K562 (cell line): ENCODE data around the gene DAAM1. TPM values are rescaled to one million over a fixed set of nuclear protein-coding genes. Genes with fewer than 3 reads are reported as not detected.
A peak's percentile ranks its signal among the peaks of the same experiment; 100 is the strongest.

Experiments used
- HMG20A ChIP-seq: fragments of 450-650 bp; formaldehyde crosslinking; conservative IDR thresholded peaks from 2 replicates; pipeline ENCODE4 v1.4.0; 2020; ENCODE audit warnings: mild to moderate bottlenecking, mixed read lengths
- JUND ChIP-seq, 2 experiments: IDR thresholded peaks; 2 replicates in 1 of 2; 3 replicates in 1 of 2; pipeline ENCODE4 v1.6.1; 2011; ENCODE audit warnings: borderline replicate concordance in 2 of 2, low read depth in 2 of 2, low read length in 2 of 2, improper control_type of control experiment in 1 of 2, missing biosample characterization in 1 of 2, missing genetic modification characterization in 1 of 2, missing genetic modification reagents in 1 of 2
- MAFG ChIP-seq: fragments of 450-650 bp; conservative IDR thresholded peaks from 2 replicates; pipeline ENCODE4 v1.6.1; 2016; ENCODE audit warnings: missing genetic modification characterization, missing compliant biosample characterization
- NFYB ChIP-seq: IDR thresholded peaks from 2 replicates; pipeline ENCODE4 v1.6.1; 2011; ENCODE audit warnings: mild to moderate bottlenecking, moderate library complexity; ENCODE audit not compliant: insufficient read length; ENCODE audit errors: extremely low read depth
- NUFIP1 ChIP-seq: fragments of 450-650 bp; IDR thresholded peaks from 2 replicates; pipeline ENCODE4 v1.6.1; 2018; ENCODE audit not compliant: partially characterized antibody
- PHB2 ChIP-seq: fragments of 450-650 bp; IDR thresholded peaks from 2 replicates; pipeline ENCODE4 v1.6.1; 2017; ENCODE audit warnings: low read depth
- POLR2G ChIP-seq: fragments of 200-400 bp; formaldehyde crosslinking; IDR thresholded peaks from 2 replicates; pipeline ENCODE4 v1.6.1; 2017; ENCODE audit warnings: low read depth, mild to moderate bottlenecking, antibody characterized with exemption, low read length, moderate library complexity
- RBM14 ChIP-seq: fragments of 200-400 bp; formaldehyde crosslinking; IDR thresholded peaks from 2 replicates; pipeline ENCODE4 v1.6.1; 2018; ENCODE audit warnings: low read depth, mild to moderate bottlenecking, low read length, moderate library complexity, borderline replicate concordance; ENCODE audit not compliant: insufficient read depth
- RBM25 ChIP-seq: fragments of 200-400 bp; formaldehyde crosslinking; IDR thresholded peaks from 2 replicates; pipeline ENCODE4 v1.6.1; 2018; ENCODE audit warnings: low read length, low read depth, moderate library complexity; ENCODE audit not compliant: severe bottlenecking
- RFX7 ChIP-seq: fragments of 250-450 bp; sonication (Bioruptor Pico); IDR thresholded peaks from 2 replicates; pipeline ENCODE4 v1.5.1; 2021; ENCODE audit warnings: mild to moderate bottlenecking
- RUNX1 ChIP-seq: sonication (generic); IDR thresholded peaks from 2 replicates; pipeline ENCODE4 v1.6.1; 2016; ENCODE audit warnings: antibody characterized with exemption, low read depth
- SFPQ ChIP-seq: fragments of 200-400 bp; formaldehyde crosslinking; IDR thresholded peaks from 2 replicates; pipeline ENCODE4 v1.6.1; 2017; ENCODE audit warnings: mild to moderate bottlenecking, low read depth, low read length, moderate library complexity
- SNRNP70 ChIP-seq: fragments of 200-400 bp; formaldehyde crosslinking; optimal IDR thresholded peaks from 2 replicates; pipeline ENCODE3; 2017; ENCODE audit warnings: low read depth, low read length
- SRF ChIP-seq, 2 experiments: fragments of 250-450, 450-650 bp in 1 of 2; sonication (Bioruptor Pico) in 1 of 2; sonication (generic) in 1 of 2; formaldehyde crosslinking; IDR thresholded peaks; 2 replicates each; pipeline versions ENCODE4 v1.5.0 to v1.5.1; 2020 to 2022; ENCODE audit warnings: mild to moderate bottlenecking in 1 of 2, missing genetic modification reagents in 1 of 2
- STAT5A ChIP-seq: IDR thresholded peaks from 2 replicates; pipeline ENCODE4 v1.6.1; 2012; ENCODE audit warnings: low read length, inconsistent platforms, borderline replicate concordance
- TARDBP ChIP-seq: fragments of 450-650 bp; IDR thresholded peaks from 2 replicates; pipeline ENCODE4 v1.6.1; 2016
- TFAM ChIP-seq: fragments of 250-450 bp; sonication (Bioruptor Pico); conservative IDR thresholded peaks from 2 replicates; pipeline ENCODE4 v1.5.0; 2021; ENCODE audit warnings: mild to moderate bottlenecking, moderate library complexity
- TRIM28 ChIP-seq: fragments of 450-650 bp; IDR thresholded peaks from 2 replicates; pipeline ENCODE4 v1.6.1; 2017
- ZFP1 ChIP-seq: fragments of 450-650 bp; formaldehyde crosslinking; IDR thresholded peaks from 2 replicates; pipeline ENCODE4 v1.4.0; 2020; ENCODE audit warnings: mild to moderate bottlenecking, mixed read lengths
- ZNF217 ChIP-seq: sonication (generic); formaldehyde crosslinking; IDR thresholded peaks from 2 replicates; pipeline ENCODE4 v1.8.0; 2022; ENCODE audit warnings: mild to moderate bottlenecking, missing genetic modification reagents
- ZNF24 ChIP-seq: fragments of 450-650 bp; IDR thresholded peaks from 2 replicates; pipeline ENCODE4 v1.6.1; 2016
- ZNF354B ChIP-seq: fragments of 250-450 bp; sonication (Bioruptor Pico); IDR thresholded peaks from 2 replicates; pipeline ENCODE4 v1.4.0; 2020
- ZNF445 ChIP-seq: fragments of 250-450 bp; sonication (Bioruptor Pico); IDR thresholded peaks from 2 replicates; pipeline ENCODE4 v1.4.0; 2020; ENCODE audit warnings: low read depth, mild to moderate bottlenecking, moderate library complexity
- ZNF76 ChIP-seq: fragments of 250-450 bp; sonication (Bioruptor Pico); IDR thresholded peaks from 2 replicates; pipeline ENCODE4 v1.4.0; 2020; ENCODE audit warnings: mild to moderate bottlenecking, moderate library complexity, borderline replicate concordance
- ZSCAN32 ChIP-seq: fragments of 450-650 bp; formaldehyde crosslinking; IDR thresholded peaks from 2 replicates; pipeline ENCODE4 v1.4.0; 2020; ENCODE audit warnings: mild to moderate bottlenecking, moderate library complexity
- polyA plus RNA-seq, 8 experiments: library from polyadenylated mRNA; depleted of rRNA in 4 of 8; stranded (reverse) in 5 of 8; unstranded in 3 of 8; fragments of >200 nt; fragmentation: Nextera tagmentation in 2 of 8; fragmentation: Illumina TruSeq in 1 of 8; extraction: Ambion mirVana in 2 of 8; extraction: Trizol in 1 of 8; gene quantifications; 2 replicates each; pipeline versions ENCODE4 v1.2.1 to v1.2.3, GENCODE V29; 2011 to 2014; ENCODE audit warnings: inconsistent platforms in 1 of 8, missing spikeins in 1 of 8
- total RNA-seq, 7 experiments: library from RNA; depleted of rRNA in 6 of 7; stranded (reverse); fragments of >200 nt in 6 of 7; fragmentation: Illumina TruSeq in 2 of 7; extraction: Trizol in 2 of 7; gene quantifications; 2 replicates each; pipeline versions ENCODE4 v1.2.1 to v1.2.3, GENCODE V29; 2011 to 2021; ENCODE audit warnings: low replicate concordance in 1 of 7
- TF ChIP-seq, protein P1 (sequence below): fragments of 250-450 bp; sonication (Bioruptor Pico); IDR thresholded peaks from 2 replicates; pipeline ENCODE4 v1.8.0; 2022; ENCODE audit warnings: inconsistent platforms

The DAAM1 gene
- total and polyA plus RNA-seq, 9 of the 15 experiments (the other 6 are each of a cell fraction or from before 2014, with no cell fraction given): 3.6 to 11.6 (median 6.7) TPM

DNA sequence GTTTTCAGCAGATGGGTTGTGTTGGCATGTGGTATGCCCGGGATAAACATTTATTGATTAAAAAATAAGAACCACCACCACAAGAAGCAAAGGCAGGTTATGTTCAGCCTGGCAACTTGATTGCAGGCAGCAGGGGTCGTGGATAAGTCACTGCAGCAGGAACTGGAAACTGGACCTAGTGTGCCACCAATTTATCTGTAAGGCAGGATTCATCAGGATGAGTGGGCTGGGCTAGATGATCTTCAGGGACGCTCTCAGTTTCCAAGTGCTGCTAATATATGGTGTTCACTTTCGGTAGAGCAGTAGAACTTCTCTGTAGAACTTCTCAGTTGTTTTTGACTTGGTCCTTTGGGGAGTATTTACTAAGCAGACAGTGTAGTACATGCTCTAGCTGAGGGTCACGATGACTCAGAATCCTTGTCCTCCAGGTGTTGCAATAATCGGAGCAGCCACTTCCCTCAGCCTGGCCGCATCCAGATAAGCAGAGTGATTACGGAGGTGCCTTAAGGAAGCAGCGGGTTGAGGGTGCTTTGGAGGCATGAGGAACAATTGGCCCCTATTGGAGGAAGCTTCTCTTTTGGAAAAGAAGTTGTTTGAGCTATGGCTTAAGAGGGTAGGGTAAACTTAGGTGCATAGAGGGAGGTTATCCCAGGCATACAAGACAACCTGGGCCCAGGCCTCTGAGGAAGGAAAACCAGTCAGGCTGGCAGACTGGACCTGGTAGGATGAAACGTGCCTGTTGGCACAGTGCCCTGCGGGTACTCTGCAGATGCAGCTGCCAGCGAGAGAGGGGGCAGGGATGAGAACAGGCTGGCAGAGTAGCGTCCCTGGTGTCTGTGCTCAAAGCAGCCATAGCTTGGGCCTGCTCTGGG lies 172.7 kb downstream of the DAAM1 start (continued):
- TF ChIP-seq ZNF76 (CRISPR knock-in tag) (no peak), RBM14 (no peak), RUNX1 (no peak), ZNF217 (no peak), STAT5A (peak; percentile 34; the same call in 1 of the 2 replicates), ZSCAN32 (CRISPR knock-in tag) (no peak), HMG20A (CRISPR knock-in tag) (no peak), SRF (CRISPR knock-in tag; IDR thresholded peaks at IDR 0.05) (no peak), SNRNP70 (no peak), NUFIP1 (no peak), ZNF445 (CRISPR knock-in tag) (no peak), NFYB (no peak), RBM25 (no peak), POLR2G (no peak), PHB2 (no peak), ZNF24 (no peak), SFPQ (no peak), TRIM28 (no peak), RFX7 (CRISPR knock-in tag) (no peak), TFAM (no peak), JUND (IDR thresholded peaks at IDR 0.05; ENCODE audit: borderline replicate concordance, low read depth, low read length) (peak; percentile 94), JUND (tag; IDR thresholded peaks at IDR 0.05; ENCODE audit: borderline replicate concordance, low read depth, low read length) (peak; percentile 85; the same call in 2 of the 3 replicates), ZNF354B (CRISPR knock-in tag) (no peak), ZFP1 (CRISPR knock-in tag) (no peak), TARDBP (no peak), MAFG (tag) (no peak)
- TF ChIP-seq, protein P1, sequence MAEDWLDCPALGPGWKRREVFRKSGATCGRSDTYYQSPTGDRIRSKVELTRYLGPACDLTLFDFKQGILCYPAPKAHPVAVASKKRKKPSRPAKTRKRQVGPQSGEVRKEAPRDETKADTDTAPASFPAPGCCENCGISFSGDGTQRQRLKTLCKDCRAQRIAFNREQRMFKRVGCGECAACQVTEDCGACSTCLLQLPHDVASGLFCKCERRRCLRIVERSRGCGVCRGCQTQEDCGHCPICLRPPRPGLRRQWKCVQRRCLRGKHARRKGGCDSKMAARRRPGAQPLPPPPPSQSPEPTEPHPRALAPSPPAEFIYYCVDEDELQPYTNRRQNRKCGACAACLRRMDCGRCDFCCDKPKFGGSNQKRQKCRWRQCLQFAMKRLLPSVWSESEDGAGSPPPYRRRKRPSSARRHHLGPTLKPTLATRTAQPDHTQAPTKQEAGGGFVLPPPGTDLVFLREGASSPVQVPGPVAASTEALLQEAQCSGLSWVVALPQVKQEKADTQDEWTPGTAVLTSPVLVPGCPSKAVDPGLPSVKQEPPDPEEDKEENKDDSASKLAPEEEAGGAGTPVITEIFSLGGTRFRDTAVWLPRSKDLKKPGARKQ (CRISPR knock-in tag): no peak
